ENCODE results near the gene PROZ. TPM values are rescaled to one million over a fixed set of nuclear protein-coding genes. Genes with fewer than 3 reads are reported as not detected.

The PROZ gene
- polyA plus RNA-seq, 1 donor (not counting 4 experiments of a cell fraction or from before 2014, with no cell fraction given), result not detected

DNA sequence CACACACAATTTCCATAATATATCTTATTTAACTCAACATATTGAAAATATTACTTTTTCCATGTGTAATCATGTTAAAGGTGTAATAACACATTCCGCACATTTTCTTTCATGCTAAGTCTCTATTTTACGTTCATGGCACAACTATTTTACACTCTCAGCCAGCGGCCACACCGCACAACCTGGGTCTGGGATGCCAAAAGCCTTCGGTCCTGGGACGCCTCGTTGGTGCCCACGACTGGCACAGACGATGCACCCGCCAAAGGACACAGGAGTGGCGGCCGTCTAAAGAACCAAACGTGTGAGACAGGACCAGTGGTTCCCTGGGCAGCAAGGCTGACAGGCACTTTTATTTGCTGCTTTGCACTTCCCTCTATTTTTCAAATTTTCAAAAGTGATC lies 10.0 kb upstream of the PROZ start:
- H3K27me3 ChIP-seq (ENCODE audit: control insufficient read depth, extremely low read depth, insufficient read depth, low read length), result peaks cover 23% of the 10 kb centered on the region
- no peak overlapping the region for H3K4me2 ChIP-seq (ENCODE audit: control insufficient read depth, extremely low read depth, insufficient read depth, low read depth, low read length)
- dilution Hi-C loops (cut with MboI; ENCODE audit: extremely low pct_ligation_motif_present, low sequenced_read_pairs), result no loop called here
- no peak overlapping the region for H3K4me3 ChIP-seq (ENCODE audit: control insufficient read depth in 2 of 3, extremely low read depth in 1 of 3, insufficient read depth in 2 of 3, low read depth in 1 of 3, low read length in 3 of 3)
- no peak overlapping the region for H3K9ac ChIP-seq (ENCODE audit: control insufficient read depth, extremely low read depth, insufficient read depth, low read length)
- no peak overlapping the region for H2AFZ ChIP-seq (ENCODE audit: control insufficient read depth, low read length)
- H4K20me1 ChIP-seq (ENCODE audit: control insufficient read depth, extremely low read depth, insufficient read depth, low read length), result no peaks in the 10 kb centered on the region
- DNase-seq (ENCODE audit: low read depth, low spot score), result no peak
- TF ChIP-seq, protein P1, sequence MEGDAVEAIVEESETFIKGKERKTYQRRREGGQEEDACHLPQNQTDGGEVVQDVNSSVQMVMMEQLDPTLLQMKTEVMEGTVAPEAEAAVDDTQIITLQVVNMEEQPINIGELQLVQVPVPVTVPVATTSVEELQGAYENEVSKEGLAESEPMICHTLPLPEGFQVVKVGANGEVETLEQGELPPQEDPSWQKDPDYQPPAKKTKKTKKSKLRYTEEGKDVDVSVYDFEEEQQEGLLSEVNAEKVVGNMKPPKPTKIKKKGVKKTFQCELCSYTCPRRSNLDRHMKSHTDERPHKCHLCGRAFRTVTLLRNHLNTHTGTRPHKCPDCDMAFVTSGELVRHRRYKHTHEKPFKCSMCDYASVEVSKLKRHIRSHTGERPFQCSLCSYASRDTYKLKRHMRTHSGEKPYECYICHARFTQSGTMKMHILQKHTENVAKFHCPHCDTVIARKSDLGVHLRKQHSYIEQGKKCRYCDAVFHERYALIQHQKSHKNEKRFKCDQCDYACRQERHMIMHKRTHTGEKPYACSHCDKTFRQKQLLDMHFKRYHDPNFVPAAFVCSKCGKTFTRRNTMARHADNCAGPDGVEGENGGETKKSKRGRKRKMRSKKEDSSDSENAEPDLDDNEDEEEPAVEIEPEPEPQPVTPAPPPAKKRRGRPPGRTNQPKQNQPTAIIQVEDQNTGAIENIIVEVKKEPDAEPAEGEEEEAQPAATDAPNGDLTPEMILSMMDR (optimal IDR thresholded peaks at IDR 0.05 in 1 of 3, IDR thresholded peaks at IDR 0.05 in 1 of 3, conservative IDR thresholded peaks at IDR 0.05 in 1 of 3; ENCODE audit: extremely low read depth in 1 of 3, insufficient read depth in 2 of 3, low read length in 3 of 3), result no peak
- no peak for TF ChIP-seq EZH2 (IDR thresholded peaks at IDR 0.05; ENCODE audit: low read length)
- FAIRE-seq, result no peak
- H3K9me3 ChIP-seq (ENCODE audit: control insufficient read depth, low read depth, low read length), result no peaks in the 10 kb centered on the region
- no peaks in the 10 kb centered on the region for H3K36me3 ChIP-seq (ENCODE audit: control insufficient read depth in 2 of 2, extremely low read depth in 1 of 2, insufficient read depth in 2 of 2, low read length in 2 of 2)
- peaks cover 7% of the 10 kb centered on the region for H3K4me1 ChIP-seq (ENCODE audit: control insufficient read depth, extremely low read depth, insufficient read depth, low read length)
- H3K9me1 ChIP-seq (ENCODE audit: control insufficient read depth, extremely low read depth, insufficient read depth, low read length), result no peaks in the 10 kb centered on the region
- H3K79me2 ChIP-seq (ENCODE audit: control insufficient read depth, insufficient read depth, low read length), result no peaks in the 10 kb centered on the region
- H3K27ac ChIP-seq (ENCODE audit: control insufficient read depth, insufficient read depth, low read length), result no peak overlapping the region

DNA sequence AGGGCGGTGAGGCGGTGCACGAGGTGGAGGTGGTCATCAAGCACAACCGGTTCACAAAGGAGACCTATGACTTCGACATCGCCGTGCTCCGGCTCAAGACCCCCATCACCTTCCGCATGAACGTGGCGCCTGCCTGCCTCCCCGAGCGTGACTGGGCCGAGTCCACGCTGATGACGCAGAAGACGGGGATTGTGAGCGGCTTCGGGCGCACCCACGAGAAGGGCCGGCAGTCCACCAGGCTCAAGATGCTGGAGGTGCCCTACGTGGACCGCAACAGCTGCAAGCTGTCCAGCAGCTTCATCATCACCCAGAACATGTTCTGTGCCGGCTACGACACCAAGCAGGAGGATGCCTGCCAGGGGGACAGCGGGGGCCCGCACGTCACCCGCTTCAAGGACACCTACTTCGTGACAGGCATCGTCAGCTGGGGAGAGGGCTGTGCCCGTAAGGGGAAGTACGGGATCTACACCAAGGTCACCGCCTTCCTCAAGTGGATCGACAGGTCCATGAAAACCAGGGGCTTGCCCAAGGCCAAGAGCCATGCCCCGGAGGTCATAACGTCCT lies 9.4 kb upstream of the PROZ start:
- FAIRE-seq (no peak), DNase-seq (ENCODE audit: low read depth, low spot score) (no peak)
- Histone ChIP-seq H3K27ac (ENCODE audit: control insufficient read depth, insufficient read depth, low read length) (no peak overlapping the region), H3K9ac (ENCODE audit: control insufficient read depth, extremely low read depth, insufficient read depth, low read length) (no peak overlapping the region), H4K20me1 (ENCODE audit: control insufficient read depth, extremely low read depth, insufficient read depth, low read length) (no peaks in the 10 kb centered on the region), H3K4me3 (ENCODE audit: control insufficient read depth in 2 of 3, extremely low read depth in 1 of 3, insufficient read depth in 2 of 3, low read depth in 1 of 3, low read length in 3 of 3) (no peak overlapping the region), H3K79me2 (ENCODE audit: control insufficient read depth, insufficient read depth, low read length) (no peaks in the 10 kb centered on the region), H3K27me3 (ENCODE audit: control insufficient read depth, extremely low read depth, insufficient read depth, low read length) (peaks cover 25% of the 10 kb centered on the region), H3K4me2 (ENCODE audit: control insufficient read depth, extremely low read depth, insufficient read depth, low read depth, low read length) (no peak overlapping the region), H3K9me1 (ENCODE audit: control insufficient read depth, extremely low read depth, insufficient read depth, low read length) (no peaks in the 10 kb centered on the region), H3K4me1 (ENCODE audit: control insufficient read depth, extremely low read depth, insufficient read depth, low read length) (peaks cover 9% of the 10 kb centered on the region), H2AFZ (ENCODE audit: control insufficient read depth, low read length) (no peak overlapping the region), H3K9me3 (ENCODE audit: control insufficient read depth, low read depth, low read length) (no peaks in the 10 kb centered on the region), H3K36me3 (ENCODE audit: control insufficient read depth in 2 of 2, extremely low read depth in 1 of 2, insufficient read depth in 2 of 2, low read length in 2 of 2) (no peaks in the 10 kb centered on the region)
- TF ChIP-seq, protein P1 (optimal IDR thresholded peaks at IDR 0.05 in 1 of 3, IDR thresholded peaks at IDR 0.05 in 1 of 3, conservative IDR thresholded peaks at IDR 0.05 in 1 of 3; ENCODE audit: extremely low read depth in 1 of 3, insufficient read depth in 2 of 3, low read length in 3 of 3), result no peak
- no peak for TF ChIP-seq EZH2 (IDR thresholded peaks at IDR 0.05; ENCODE audit: low read length)
- dilution Hi-C loops (cut with MboI; ENCODE audit: extremely low pct_ligation_motif_present, low sequenced_read_pairs), result no loop called here
